Measurements from ENCODE around the gene GRIN3B.

- TF ChIP-seq, protein P1, sequence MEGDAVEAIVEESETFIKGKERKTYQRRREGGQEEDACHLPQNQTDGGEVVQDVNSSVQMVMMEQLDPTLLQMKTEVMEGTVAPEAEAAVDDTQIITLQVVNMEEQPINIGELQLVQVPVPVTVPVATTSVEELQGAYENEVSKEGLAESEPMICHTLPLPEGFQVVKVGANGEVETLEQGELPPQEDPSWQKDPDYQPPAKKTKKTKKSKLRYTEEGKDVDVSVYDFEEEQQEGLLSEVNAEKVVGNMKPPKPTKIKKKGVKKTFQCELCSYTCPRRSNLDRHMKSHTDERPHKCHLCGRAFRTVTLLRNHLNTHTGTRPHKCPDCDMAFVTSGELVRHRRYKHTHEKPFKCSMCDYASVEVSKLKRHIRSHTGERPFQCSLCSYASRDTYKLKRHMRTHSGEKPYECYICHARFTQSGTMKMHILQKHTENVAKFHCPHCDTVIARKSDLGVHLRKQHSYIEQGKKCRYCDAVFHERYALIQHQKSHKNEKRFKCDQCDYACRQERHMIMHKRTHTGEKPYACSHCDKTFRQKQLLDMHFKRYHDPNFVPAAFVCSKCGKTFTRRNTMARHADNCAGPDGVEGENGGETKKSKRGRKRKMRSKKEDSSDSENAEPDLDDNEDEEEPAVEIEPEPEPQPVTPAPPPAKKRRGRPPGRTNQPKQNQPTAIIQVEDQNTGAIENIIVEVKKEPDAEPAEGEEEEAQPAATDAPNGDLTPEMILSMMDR (IDR thresholded peaks at IDR 0.05; ENCODE audit: low read depth, low read length, poor library complexity, severe bottlenecking), result no peak
- TF ChIP-seq EZH2phosphoT487 (IDR thresholded peaks at IDR 0.05; ENCODE audit: borderline replicate concordance, low read length), result no peak
Observed at GRCh38 chr19:990119-990571, 10.1 kb upstream of the GRIN3B start.

Data from DOHH2 (cell line).